HepG2 (cell line): ENCODE measurements around the gene MPP3. TPM values are rescaled to one million over a fixed set of nuclear protein-coding genes. Genes with fewer than 3 reads are reported as not detected.
A peak's percentile ranks its signal among the peaks of the same experiment; 100 is the strongest.

Experiments
- ARID5B ChIP-seq: IDR thresholded peaks from 2 replicates; pipeline ENCODE4 v1.4.0; 2020; ENCODE audit warnings: mild to moderate bottlenecking, missing genetic modification reagents
- HMG20B ChIP-seq: conservative IDR thresholded peaks from 2 replicates; pipeline ENCODE4 v1.6.1; 2016; ENCODE audit warnings: missing genetic modification reagents, missing compliant biosample characterization
- IRF2 ChIP-seq: IDR thresholded peaks from 2 replicates; pipeline ENCODE4 v1.6.1; 2018; ENCODE audit warnings: missing genetic modification reagents, missing compliant biosample characterization
- JUND ChIP-seq: sonication (generic); formaldehyde crosslinking; IDR thresholded peaks from 2 replicates; pipeline ENCODE4 v1.8.0; 2022; ENCODE audit warnings: mild to moderate bottlenecking, missing genetic modification reagents
- MZF1 ChIP-seq: sonication (generic); formaldehyde crosslinking; IDR thresholded peaks from 2 replicates; pipeline ENCODE4 v1.8.1; 2023; ENCODE audit warnings: mild to moderate bottlenecking, missing genetic modification reagents, borderline replicate concordance
- NCOA2 ChIP-seq: sonication (generic); formaldehyde crosslinking; IDR thresholded peaks from 2 replicates; pipeline ENCODE4 v1.8.0; 2022; ENCODE audit warnings: inconsistent platforms
- PHF21A ChIP-seq: sonication (generic); formaldehyde crosslinking; IDR thresholded peaks from 2 replicates; pipeline ENCODE4 v1.5.0; 2020; ENCODE audit warnings: mild to moderate bottlenecking, missing genetic modification reagents
- TCF12 ChIP-seq, 2 experiments: fragments of 450-650 bp in 1 of 2; sonication (generic) in 1 of 2; formaldehyde crosslinking in 1 of 2; IDR thresholded peaks; 2 replicates each; pipeline versions ENCODE4 v1.6.1 to v1.8.0; 2017 to 2022; ENCODE audit warnings: antibody characterized with exemption in 1 of 2, mild to moderate bottlenecking in 1 of 2, missing genetic modification reagents in 1 of 2, moderate library complexity in 1 of 2
- polyA plus RNA-seq, 8 experiments: library from polyadenylated mRNA; depleted of rRNA in 3 of 8; stranded (reverse) in 7 of 8; unstranded in 1 of 8; fragments of >200 nt; fragmentation: Illumina TruSeq in 4 of 8; extraction: Trizol in 4 of 8; gene quantifications; 2 replicates each; pipeline versions ENCODE4 v1.2.1 to v1.2.3, GENCODE V29; 2011 to 2016; ENCODE audit warnings: low read depth in 4 of 8, missing spikeins in 1 of 8, mixed read lengths in 1 of 8; ENCODE audit not compliant: insufficient read depth in 1 of 8
- total RNA-seq, 5 experiments: library from RNA; depleted of rRNA; stranded (reverse); fragments of >200 nt; fragmentation: Illumina TruSeq; extraction: Trizol; gene quantifications; 2 replicates each; pipeline ENCODE4 v1.2.3, GENCODE V29; 2016; ENCODE audit warnings: low read depth in 1 of 5
- TF ChIP-seq, protein P1 (sequence below): sonication (generic); formaldehyde crosslinking; IDR thresholded peaks from 2 replicates; pipeline ENCODE4 v1.5.0; 2020; ENCODE audit warnings: mild to moderate bottlenecking, missing genetic modification reagents, borderline replicate concordance
- TF ChIP-seq, protein P2 (sequence below): IDR thresholded peaks from 2 replicates; pipeline ENCODE4 v1.6.1; 2016; ENCODE audit warnings: mild to moderate bottlenecking
- TF ChIP-seq, protein P3 (sequence below): sonication (generic); formaldehyde crosslinking; IDR thresholded peaks from 2 replicates; pipeline ENCODE4 v1.5.1; 2020; ENCODE audit warnings: missing genetic modification reagents, mild to moderate bottlenecking, borderline replicate concordance

Gene MPP3
- total and polyA plus RNA-seq, 2 of the 13 experiments (the other 11 are each of a cell fraction or from before 2014, with no cell fraction given): 0.91 to 1.8 TPM

DNA sequence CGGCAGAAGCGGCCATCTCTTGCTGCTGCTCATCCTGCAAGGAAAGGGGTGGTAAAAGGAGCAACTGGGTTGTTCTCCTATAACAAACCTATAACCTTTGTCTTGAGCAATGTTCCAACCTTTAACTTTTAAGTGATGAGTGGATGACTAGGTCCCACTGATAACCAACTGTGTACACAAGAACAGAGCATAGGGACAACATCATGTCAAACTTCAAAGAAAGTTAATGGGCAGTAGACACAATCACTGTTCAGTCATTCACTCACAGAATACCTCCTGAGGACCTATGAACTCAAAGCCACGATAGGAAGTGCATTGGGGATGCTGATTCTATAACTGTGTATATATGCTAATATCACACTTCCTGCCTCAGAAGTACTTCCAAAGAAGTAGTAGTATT, 31.1 kb downstream of the MPP3 start (continued):
- TF ChIP-seq, protein P1, sequence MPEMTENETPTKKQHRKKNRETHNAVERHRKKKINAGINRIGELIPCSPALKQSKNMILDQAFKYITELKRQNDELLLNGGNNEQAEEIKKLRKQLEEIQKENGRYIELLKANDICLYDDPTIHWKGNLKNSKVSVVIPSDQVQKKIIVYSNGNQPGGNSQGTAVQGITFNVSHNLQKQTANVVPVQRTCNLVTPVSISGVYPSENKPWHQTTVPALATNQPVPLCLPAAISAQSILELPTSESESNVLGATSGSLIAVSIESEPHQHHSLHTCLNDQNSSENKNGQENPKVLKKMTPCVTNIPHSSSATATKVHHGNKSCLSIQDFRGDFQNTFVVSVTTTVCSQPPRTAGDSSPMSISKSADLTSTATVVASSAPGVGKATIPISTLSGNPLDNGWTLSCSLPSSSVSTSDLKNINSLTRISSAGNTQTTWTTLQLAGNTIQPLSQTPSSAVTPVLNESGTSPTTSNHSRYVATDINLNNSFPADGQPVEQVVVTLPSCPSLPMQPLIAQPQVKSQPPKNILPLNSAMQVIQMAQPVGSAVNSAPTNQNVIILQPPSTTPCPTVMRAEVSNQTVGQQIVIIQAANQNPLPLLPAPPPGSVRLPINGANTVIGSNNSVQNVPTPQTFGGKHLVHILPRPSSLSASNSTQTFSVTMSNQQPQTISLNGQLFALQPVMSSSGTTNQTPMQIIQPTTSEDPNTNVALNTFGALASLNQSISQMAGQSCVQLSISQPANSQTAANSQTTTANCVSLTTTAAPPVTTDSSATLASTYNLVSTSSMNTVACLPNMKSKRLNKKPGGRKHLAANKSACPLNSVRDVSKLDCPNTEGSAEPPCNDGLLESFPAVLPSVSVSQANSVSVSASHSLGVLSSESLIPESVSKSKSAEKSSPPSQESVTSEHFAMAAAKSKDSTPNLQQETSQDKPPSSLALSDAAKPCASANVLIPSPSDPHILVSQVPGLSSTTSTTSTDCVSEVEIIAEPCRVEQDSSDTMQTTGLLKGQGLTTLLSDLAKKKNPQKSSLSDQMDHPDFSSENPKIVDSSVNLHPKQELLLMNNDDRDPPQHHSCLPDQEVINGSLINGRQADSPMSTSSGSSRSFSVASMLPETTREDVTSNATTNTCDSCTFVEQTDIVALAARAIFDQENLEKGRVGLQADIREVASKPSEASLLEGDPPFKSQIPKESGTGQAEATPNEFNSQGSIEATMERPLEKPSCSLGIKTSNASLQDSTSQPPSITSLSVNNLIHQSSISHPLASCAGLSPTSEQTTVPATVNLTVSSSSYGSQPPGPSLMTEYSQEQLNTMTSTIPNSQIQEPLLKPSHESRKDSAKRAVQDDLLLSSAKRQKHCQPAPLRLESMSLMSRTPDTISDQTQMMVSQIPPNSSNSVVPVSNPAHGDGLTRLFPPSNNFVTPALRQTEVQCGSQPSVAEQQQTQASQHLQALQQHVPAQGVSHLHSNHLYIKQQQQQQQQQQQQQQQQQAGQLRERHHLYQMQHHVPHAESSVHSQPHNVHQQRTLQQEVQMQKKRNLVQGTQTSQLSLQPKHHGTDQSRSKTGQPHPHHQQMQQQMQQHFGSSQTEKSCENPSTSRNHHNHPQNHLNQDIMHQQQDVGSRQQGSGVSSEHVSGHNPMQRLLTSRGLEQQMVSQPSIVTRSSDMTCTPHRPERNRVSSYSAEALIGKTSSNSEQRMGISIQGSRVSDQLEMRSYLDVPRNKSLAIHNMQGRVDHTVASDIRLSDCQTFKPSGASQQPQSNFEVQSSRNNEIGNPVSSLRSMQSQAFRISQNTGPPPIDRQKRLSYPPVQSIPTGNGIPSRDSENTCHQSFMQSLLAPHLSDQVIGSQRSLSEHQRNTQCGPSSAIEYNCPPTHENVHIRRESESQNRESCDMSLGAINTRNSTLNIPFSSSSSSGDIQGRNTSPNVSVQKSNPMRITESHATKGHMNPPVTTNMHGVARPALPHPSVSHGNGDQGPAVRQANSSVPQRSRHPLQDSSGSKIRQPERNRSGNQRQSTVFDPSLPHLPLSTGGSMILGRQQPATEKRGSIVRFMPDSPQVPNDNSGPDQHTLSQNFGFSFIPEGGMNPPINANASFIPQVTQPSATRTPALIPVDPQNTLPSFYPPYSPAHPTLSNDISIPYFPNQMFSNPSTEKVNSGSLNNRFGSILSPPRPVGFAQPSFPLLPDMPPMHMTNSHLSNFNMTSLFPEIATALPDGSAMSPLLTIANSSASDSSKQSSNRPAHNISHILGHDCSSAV (CRISPR knock-in tag): no peak
- TF ChIP-seq ARID5B (CRISPR knock-in tag) (peak; percentile 97), MZF1 (CRISPR knock-in tag) (no peak), IRF2 (CRISPR knock-in tag) (peak; percentile 72; the same call in 1 of the 2 replicates), HMG20B (CRISPR knock-in tag) (peak; percentile 100), PHF21A (CRISPR knock-in tag) (peak; percentile 82), JUND (peak; percentile 36; the same call in 1 of the 2 replicates), TCF12 (IDR thresholded peaks at IDR 0.05) (no peak), TCF12 (CRISPR knock-in tag; IDR thresholded peaks at IDR 0.05) (peak; percentile 26; the same call in 1 of the 2 replicates), NCOA2 (CRISPR knock-in tag) (peak; percentile 83)
- TF ChIP-seq, protein P2, sequence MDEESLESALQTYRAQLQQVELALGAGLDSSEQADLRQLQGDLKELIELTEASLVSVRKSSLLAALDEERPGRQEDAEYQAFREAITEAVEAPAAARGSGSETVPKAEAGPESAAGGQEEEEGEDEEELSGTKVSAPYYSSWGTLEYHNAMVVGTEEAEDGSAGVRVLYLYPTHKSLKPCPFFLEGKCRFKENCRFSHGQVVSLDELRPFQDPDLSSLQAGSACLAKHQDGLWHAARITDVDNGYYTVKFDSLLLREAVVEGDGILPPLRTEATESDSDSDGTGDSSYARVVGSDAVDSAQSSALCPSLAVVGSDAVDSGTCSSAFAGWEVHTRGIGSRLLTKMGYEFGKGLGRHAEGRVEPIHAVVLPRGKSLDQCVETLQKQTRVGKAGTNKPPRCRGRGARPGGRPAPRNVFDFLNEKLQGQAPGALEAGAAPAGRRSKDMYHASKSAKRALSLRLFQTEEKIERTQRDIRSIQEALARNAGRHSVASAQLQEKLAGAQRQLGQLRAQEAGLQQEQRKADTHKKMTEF (CRISPR knock-in tag): peak; percentile 82
- TF ChIP-seq, protein P3, sequence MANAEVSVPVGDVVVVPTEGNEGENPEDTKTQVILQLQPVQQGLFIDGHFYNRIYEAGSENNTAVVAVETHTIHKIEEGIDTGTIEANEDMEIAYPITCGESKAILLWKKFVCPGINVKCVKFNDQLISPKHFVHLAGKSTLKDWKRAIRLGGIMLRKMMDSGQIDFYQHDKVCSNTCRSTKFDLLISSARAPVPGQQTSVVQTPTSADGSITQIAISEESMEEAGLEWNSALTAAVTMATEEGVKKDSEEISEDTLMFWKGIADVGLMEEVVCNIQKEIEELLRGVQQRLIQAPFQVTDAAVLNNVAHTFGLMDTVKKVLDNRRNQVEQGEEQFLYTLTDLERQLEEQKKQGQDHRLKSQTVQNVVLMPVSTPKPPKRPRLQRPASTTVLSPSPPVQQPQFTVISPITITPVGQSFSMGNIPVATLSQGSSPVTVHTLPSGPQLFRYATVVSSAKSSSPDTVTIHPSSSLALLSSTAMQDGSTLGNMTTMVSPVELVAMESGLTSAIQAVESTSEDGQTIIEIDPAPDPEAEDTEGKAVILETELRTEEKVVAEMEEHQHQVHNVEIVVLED (CRISPR knock-in tag): peak; percentile 28; the same call in 1 of the 2 replicates
